Mucosa of rectum (tissue), 2 donors: ENCODE measurements around the gene PLEKHS1.
"Not testable (repeated sequence)": the region's sequence is repeated elsewhere in the genome, so short reads cannot be mapped to it uniquely, and the experiment has no call there.

Experiments
- H3K27ac ChIP-seq, 2 donors: one replicate each; pipeline ENCODE4 v1.7.0; 2013; ENCODE audit warnings: inconsistent platforms in 2 of 2, low read depth in 2 of 2, low read length in 2 of 2
- H3K27me3 ChIP-seq, 2 donors: one replicate each; pipeline ENCODE4 v1.7.0; 2013; ENCODE audit warnings: low read length in 2 of 2; ENCODE audit not compliant: control insufficient read depth in 2 of 2, insufficient read depth in 2 of 2
- H3K36me3 ChIP-seq, 2 donors: one replicate each; pipeline ENCODE4 v1.7.0; 2013; ENCODE audit warnings: low read length in 2 of 2; ENCODE audit not compliant: control insufficient read depth in 2 of 2, insufficient read depth in 2 of 2
- H3K4me1 ChIP-seq, 2 donors: one replicate each; pipeline ENCODE4 v1.7.0; 2013; ENCODE audit warnings: low read length in 2 of 2, mild to moderate bottlenecking in 1 of 2; ENCODE audit not compliant: control insufficient read depth in 2 of 2, insufficient read depth in 2 of 2
- H3K4me3 ChIP-seq, 2 donors: one replicate each; pipeline ENCODE4 v1.7.0; 2013; ENCODE audit warnings: low read length in 2 of 2
- H3K9ac ChIP-seq, 2 donors: one replicate each; pipeline ENCODE4 v1.7.0; 2013; ENCODE audit warnings: low read length in 2 of 2, low read depth in 1 of 2, mild to moderate bottlenecking in 1 of 2
- H3K9me3 ChIP-seq, 2 donors: one replicate each; pipeline ENCODE4 v1.7.0; 2013; ENCODE audit warnings: low read length in 2 of 2; ENCODE audit not compliant: control insufficient read depth in 2 of 2
- donor health status: healthy.
- donor health status: Normal muscosa, but diverticular disease.

Gene PLEKHS1

GRCh38 chr10:113780681-113781250 is 29.3 kb downstream of the PLEKHS1 start:
- Histone ChIP-seq H3K9me3 (no peaks in the 10 kb centered on the region), H3K36me3 (no peaks in the 10 kb centered on the region), H3K4me3 (no peak overlapping the region), H3K27me3 (no peaks in the 10 kb centered on the region), H3K27ac (no peak overlapping the region), H3K9ac (no peak overlapping the region), H3K4me1 (no peaks in the 10 kb centered on the region)

DNA sequence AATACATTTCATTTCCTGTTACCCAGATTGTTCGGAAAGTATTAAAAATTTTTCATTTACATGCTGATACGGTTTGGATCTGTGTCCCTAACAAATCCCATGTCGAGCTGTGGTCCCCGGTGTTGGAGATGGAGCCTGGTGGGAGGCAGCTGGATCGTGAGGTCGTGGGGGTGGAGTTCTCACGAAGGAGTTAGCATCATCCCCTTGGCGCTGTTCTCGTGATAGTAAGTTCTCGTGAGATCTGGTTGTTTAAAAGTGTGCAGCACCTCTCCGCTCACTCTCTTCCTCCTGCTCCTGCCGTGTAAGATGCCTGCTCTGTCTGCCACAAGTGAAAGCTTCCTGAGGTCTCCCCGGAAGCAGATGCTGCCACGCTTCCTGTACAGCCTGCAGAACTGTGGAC is 30.9 kb downstream of the PLEKHS1 start:
- no peak overlapping the region for H3K27ac ChIP-seq

DNA sequence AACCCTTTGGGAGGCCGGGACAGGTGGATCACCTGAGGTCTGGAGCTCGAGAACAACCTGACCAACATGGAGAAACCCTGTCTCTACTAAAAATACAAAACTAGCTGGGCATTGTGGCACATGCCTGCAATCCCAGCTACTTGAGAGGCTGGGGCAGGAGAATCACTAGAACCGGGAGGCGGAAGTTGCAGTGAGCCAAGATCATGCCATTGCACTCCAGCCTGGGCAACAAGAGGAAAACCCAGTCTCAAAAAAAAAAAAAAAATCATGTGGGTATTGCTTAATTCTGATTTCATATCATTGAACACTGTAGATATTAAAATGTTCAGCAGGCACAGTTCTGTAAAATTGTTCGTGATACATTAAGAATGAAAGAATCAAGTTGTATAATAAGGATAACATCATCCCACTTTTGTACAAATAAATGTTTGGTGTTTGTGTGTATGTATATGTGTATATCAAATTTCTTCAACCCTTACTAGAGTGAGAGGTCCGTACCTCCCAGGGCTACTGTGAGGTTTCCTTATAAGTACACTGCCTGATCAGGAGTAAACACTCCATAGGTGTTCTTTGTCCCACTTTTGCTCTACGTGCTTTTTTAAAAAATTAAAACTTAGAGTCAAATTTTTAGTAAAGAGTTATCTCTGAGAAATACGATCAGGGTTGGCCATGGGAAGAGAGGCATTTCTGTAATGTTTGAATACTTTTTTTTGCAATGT is 31.7 kb downstream of the PLEKHS1 start:
- Histone ChIP-seq H3K4me1 (no peaks in the 10 kb centered on the region), H3K4me3 (no peak overlapping the region), H3K27ac (no peak overlapping the region), H3K9ac (no peak overlapping the region), H3K36me3 (no peaks in the 10 kb centered on the region), H3K9me3 (no peaks in the 10 kb centered on the region), H3K27me3 (no peaks in the 10 kb centered on the region)

More for the DNA sequence above, 30.9 kb downstream of the PLEKHS1 start:
- Histone ChIP-seq H3K4me3 (no peak overlapping the region), H3K4me1 (no peaks in the 10 kb centered on the region), H3K9ac (no peak overlapping the region), H3K36me3 (no peaks in the 10 kb centered on the region), H3K9me3 (no peaks in the 10 kb centered on the region), H3K27me3 (no peaks in the 10 kb centered on the region)

DNA sequence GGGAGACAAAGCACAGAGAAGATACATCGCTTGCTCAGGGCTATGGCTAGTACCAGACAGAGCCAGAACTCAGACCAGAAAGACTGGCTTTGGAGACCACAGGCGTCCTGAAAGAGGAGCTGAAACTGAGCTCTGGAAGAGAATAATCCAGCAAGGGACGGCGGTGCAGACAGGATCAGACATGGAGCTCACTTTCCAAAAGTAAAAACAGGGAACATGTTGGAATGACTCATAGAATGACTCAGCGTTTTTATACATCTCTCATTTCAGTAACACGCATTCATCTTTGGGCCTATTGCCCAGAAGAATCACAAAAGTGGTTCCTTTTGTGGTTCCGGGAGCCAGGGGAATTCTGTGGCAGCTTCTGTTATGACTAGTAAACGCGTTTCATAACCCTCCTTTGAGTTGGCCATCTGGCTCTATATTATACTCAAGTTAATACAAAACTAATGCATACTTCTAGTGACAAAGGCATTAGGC is 37.2 kb downstream of the PLEKHS1 start:
- no peak overlapping the region for H3K4me3 ChIP-seq
- no peaks in the 10 kb centered on the region for H3K36me3 ChIP-seq
- no peak overlapping the region for H3K27ac ChIP-seq
- H3K27me3 ChIP-seq: no peaks in the 10 kb centered on the region
- peaks cover 2 to 3% of the 10 kb centered on the region in 2 donors for H3K4me1 ChIP-seq
- H3K9me3 ChIP-seq: no peaks in the 10 kb centered on the region
- H3K9ac ChIP-seq: no peak overlapping the region

DNA sequence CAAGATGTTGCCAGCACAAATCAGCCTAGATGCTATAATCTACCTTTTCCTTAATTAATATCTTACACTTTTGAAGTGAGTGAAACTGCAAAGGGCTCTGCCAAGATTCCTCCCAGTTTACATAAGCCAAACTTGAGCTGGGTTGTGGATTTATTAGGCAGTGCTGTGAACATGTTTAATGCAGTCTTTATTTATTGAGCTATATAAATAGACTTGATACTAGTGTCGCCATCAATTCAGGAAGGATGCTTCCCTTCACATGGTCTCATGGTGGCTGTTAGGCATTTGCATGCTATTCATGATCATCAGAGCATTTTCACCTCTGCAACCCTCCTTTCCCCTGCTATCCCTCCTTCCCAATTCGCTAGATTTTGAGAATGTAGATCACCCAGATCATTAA is 40.2 kb downstream of the PLEKHS1 start:
- Histone ChIP-seq H3K9ac (no peak overlapping the region), H3K4me1 (peaks cover 2 to 3% of the 10 kb centered on the region in 2 donors), H3K36me3 (no peaks in the 10 kb centered on the region), H3K4me3 (no peak overlapping the region), H3K9me3 (no peaks in the 10 kb centered on the region), H3K27me3 (no peaks in the 10 kb centered on the region), H3K27ac (no peak overlapping the region)

DNA sequence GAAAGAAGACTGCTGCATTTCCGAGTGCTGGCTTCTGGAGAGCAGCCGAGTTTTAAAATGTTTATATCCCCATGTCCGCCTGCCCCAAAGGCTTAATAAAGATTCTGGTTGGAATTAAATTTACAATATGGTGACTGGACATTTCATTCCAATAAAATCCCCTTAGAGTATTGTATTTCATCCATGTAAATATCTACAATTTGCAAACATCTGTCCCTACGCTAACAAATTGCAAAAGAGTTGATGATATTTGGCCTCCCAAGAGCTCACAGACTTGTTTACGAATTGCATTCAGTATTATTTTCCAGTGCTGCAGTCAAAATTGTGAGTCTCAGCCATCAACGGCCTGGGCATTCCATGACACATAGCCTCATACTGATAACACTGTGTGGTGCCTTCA is 50.1 kb downstream of the PLEKHS1 start:
- Histone ChIP-seq H3K27ac (peak overlapping the region in 1 of 2 donors; percentile 39), H3K4me3 (no peak overlapping the region), H3K27me3 (peaks cover 0 to 2% of the 10 kb centered on the region in 2 donors), H3K36me3 (no peaks in the 10 kb centered on the region), H3K9me3 (no peaks in the 10 kb centered on the region), H3K9ac (no peak overlapping the region), H3K4me1 (peaks cover 3% of the 10 kb centered on the region in 2 donors)

DNA sequence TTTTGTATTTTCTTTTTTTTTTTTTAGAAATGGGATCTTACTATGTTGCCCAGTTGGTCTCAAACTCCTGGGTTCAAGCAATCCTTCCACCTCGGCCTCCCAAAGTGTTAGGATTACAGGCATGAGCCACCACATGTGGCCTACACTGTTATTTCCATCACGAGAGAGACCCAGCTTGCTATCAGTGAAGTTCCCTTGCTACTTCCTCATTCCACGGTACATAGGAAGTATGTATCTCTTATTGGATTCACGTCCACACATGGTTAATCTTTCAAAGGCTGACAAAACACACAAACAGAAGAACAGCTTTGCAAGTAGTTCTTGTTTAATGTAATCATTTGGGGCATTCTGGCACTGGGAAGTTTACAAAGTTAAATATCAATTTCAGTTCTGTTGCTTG is 51.5 kb downstream of the PLEKHS1 start:
- H3K27me3 ChIP-seq: peaks cover 0 to 2% of the 10 kb centered on the region in 2 donors

DNA sequence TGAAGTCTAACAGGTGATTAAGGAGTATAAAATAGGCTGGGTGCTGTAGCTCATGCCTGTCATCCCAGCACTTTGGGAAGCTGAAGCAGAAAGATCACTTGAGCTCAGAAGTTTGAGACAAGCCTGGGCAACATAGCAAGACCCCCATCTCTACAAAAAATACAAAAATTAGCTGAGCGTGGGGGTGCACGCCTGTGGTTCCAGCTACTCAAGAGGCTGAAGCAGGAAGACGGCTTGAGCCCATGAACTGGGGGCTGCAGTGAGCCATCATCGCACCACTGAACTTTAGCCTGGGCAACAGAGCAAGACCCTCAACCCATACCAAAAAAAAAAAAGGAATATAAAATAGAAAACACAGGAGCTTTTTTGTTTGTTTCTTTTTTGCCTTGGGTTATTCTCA is 55.0 kb downstream of the PLEKHS1 start:
- peaks cover 0 to 2% of the 10 kb centered on the region in 2 donors for H3K27me3 ChIP-seq
- no peaks in the 10 kb centered on the region for H3K36me3 ChIP-seq
- H3K4me1 ChIP-seq: peaks cover 3% of the 10 kb centered on the region in 2 donors
- H3K9me3 ChIP-seq: no peaks in the 10 kb centered on the region
- no peak overlapping the region for H3K9ac ChIP-seq
- no peak overlapping the region for H3K27ac ChIP-seq
- no peak overlapping the region for H3K4me3 ChIP-seq

More for the DNA sequence above, 51.5 kb downstream of the PLEKHS1 start:
- Histone ChIP-seq H3K9me3 (no peaks in the 10 kb centered on the region), H3K9ac (no peak overlapping the region), H3K4me3 (no peak overlapping the region), H3K36me3 (no peaks in the 10 kb centered on the region), H3K27ac (no peak overlapping the region), H3K4me1 (peaks cover 3% of the 10 kb centered on the region in 2 donors)

GRCh38 chr10:113808168-113808567 is 56.7 kb downstream of the PLEKHS1 start:
- H3K9me3 ChIP-seq: no peaks in the 10 kb centered on the region
- H3K9ac ChIP-seq: no peak overlapping the region
- H3K27ac ChIP-seq: no peak overlapping the region
- H3K4me3 ChIP-seq: no peak overlapping the region
- peaks cover under 1 to 3% of the 10 kb centered on the region in 2 donors for H3K4me1 ChIP-seq
- H3K27me3 ChIP-seq: peaks cover 0 to 2% of the 10 kb centered on the region in 2 donors
- no peaks in the 10 kb centered on the region for H3K36me3 ChIP-seq

GRCh38 chr10:113814700-113815099 is 63.2 kb downstream of the PLEKHS1 start:
- not testable (repeated sequence) for H3K9ac ChIP-seq, H3K4me1 ChIP-seq, H3K27me3 ChIP-seq, H3K27ac ChIP-seq, H3K4me3 ChIP-seq, H3K36me3 ChIP-seq, H3K9me3 ChIP-seq
